GM23338 (cell line): ENCODE measurements around the gene NGF. TPM values are rescaled to one million over a fixed set of nuclear protein-coding genes. Genes with fewer than 3 reads are reported as not detected.

ENCODE experiments used
- ATAC-seq: fragments of 200-7000 bp; cut with Tn5 transposase; 3 replicates; pipeline ENCODE4 v1.9.1; 2020
- DNase-seq: peaks from one replicate; pipeline ENCODE4 v3.0.0-alpha.2; 2015; ENCODE audit warnings: low spot score
- H2AFZ ChIP-seq: fragments of 200-600 bp; sonication (generic); 2 replicates; pipeline ENCODE4 v1.8.0; 2016; ENCODE audit warnings: antibody characterized with exemption, mild to moderate bottlenecking, moderate library complexity
- H3F3A ChIP-seq: fragments of 200-600 bp; sonication (generic); replicated peaks from 2 replicates; pipeline ENCODE4 v1.8.0; 2017; ENCODE audit warnings: antibody characterized with exemption, mixed run types, low read depth
- H3K27ac ChIP-seq: fragments of 200-600 bp; sonication (generic); 2 replicates; pipeline ENCODE4 v1.6.1; 2016; ENCODE audit warnings: low read depth
- H3K27me3 ChIP-seq: fragments of 200-600 bp; sonication (generic); 2 replicates; pipeline ENCODE4 v1.8.0; 2016; ENCODE audit warnings: mild to moderate bottlenecking, mixed run types, moderate library complexity; ENCODE audit not compliant: insufficient read depth
- H3K36me3 ChIP-seq: fragments of 200-600 bp; sonication (generic); 2 replicates; pipeline ENCODE4 v1.8.0; 2016; ENCODE audit warnings: mild to moderate bottlenecking; ENCODE audit not compliant: insufficient read depth
- H3K4me1 ChIP-seq: fragments of 200-600 bp; sonication (generic); 2 replicates; pipeline ENCODE4 v1.8.0; 2016; ENCODE audit warnings: mild to moderate bottlenecking, moderate library complexity; ENCODE audit not compliant: insufficient read depth
- H3K4me2 ChIP-seq: fragments of 200-600 bp; sonication (generic); 2 replicates; pipeline ENCODE4 v1.7.1; 2017; ENCODE audit warnings: mixed run types
- H3K4me3 ChIP-seq: fragments of 200-600 bp; sonication (generic); 2 replicates; pipeline ENCODE4 v1.6.1; 2016; ENCODE audit warnings: mixed run types
- H3K79me2 ChIP-seq: fragments of 200-600 bp; sonication (generic); replicated peaks from 2 replicates; pipeline ENCODE4 v1.8.0; 2017; ENCODE audit warnings: mild to moderate bottlenecking; ENCODE audit not compliant: insufficient read depth
- H3K9me2 ChIP-seq: fragments of 200-600 bp; sonication (generic); 2 replicates; pipeline ENCODE4 v1.8.0; 2017; ENCODE audit not compliant: insufficient read depth
- H4K20me1 ChIP-seq: fragments of 200-600 bp; sonication (generic); replicated peaks from 2 replicates; pipeline ENCODE4 v1.8.0; 2017; ENCODE audit warnings: mild to moderate bottlenecking; ENCODE audit not compliant: insufficient read depth
- H3K27ac Mint-ChIP-seq: 2 replicates; pipeline ENCODE4 v1.8.0; 2020; ENCODE audit warnings: inconsistent platforms, mild to moderate bottlenecking, moderate library complexity, mixed read lengths
- H3K27me3 Mint-ChIP-seq: 3 replicates; pipeline ENCODE4 v1.8.0; 2022; ENCODE audit warnings: low read depth, mild to moderate bottlenecking, moderate library complexity, mixed read lengths, inconsistent platforms; ENCODE audit not compliant: insufficient read depth, poor library complexity
- H3K36me3 Mint-ChIP-seq: 3 replicates; pipeline ENCODE4 v1.8.0; 2021; ENCODE audit warnings: low read depth, mild to moderate bottlenecking, inconsistent platforms, moderate library complexity, mixed read lengths
- H3K4me1 Mint-ChIP-seq: 3 replicates; pipeline ENCODE4 v1.8.0; 2020; ENCODE audit warnings: mild to moderate bottlenecking, inconsistent platforms, mixed read lengths
- H3K4me3 Mint-ChIP-seq: 3 replicates; pipeline ENCODE4 v1.8.0; 2021; ENCODE audit warnings: moderate library complexity, mild to moderate bottlenecking, inconsistent platforms, mixed read lengths
- H3K9me3 Mint-ChIP-seq: 3 replicates; pipeline ENCODE4 v1.8.0; 2020; ENCODE audit warnings: moderate library complexity, mild to moderate bottlenecking, inconsistent platforms, mixed read lengths
- CREB1 ChIP-seq: fragments of 250-450 bp; sonication (Bioruptor Pico); IDR thresholded peaks from 2 replicates; pipeline ENCODE4 v1.5.0; 2020; ENCODE audit warnings: low read depth, mild to moderate bottlenecking, moderate library complexity
- CTCF ChIP-seq, 2 experiments: fragments of 200-600 bp in 1 of 2; sonication (generic) in 1 of 2; conservative IDR thresholded peaks; 2 replicates each; pipeline versions ENCODE4 v1.5.1 to v1.6.1; 2016 to 2017; ENCODE audit warnings: antibody characterized with exemption in 2 of 2, low read depth in 2 of 2, mild to moderate bottlenecking in 2 of 2, moderate library complexity in 1 of 2
- EZH2 ChIP-seq: fragments of 200-600 bp; sonication (generic); IDR thresholded peaks from one replicate; pipeline ENCODE4 v1.8.0; 2017; ENCODE audit warnings: antibody characterized with exemption, mild to moderate bottlenecking, low read depth; ENCODE audit not compliant: unreplicated experiment
- EZH2phosphoT487 ChIP-seq: fragments of 200-600 bp; sonication (generic); IDR thresholded peaks from one replicate; pipeline ENCODE4 v1.8.1; 2018; ENCODE audit warnings: antibody characterized with exemption; ENCODE audit not compliant: unreplicated experiment
- JUNB ChIP-seq: IDR thresholded peaks from one replicate; pipeline ENCODE4 v1.6.1; 2016; ENCODE audit warnings: antibody characterized with exemption; ENCODE audit not compliant: unreplicated experiment
- POLR2AphosphoS5 ChIP-seq: IDR thresholded peaks from 2 replicates; pipeline ENCODE4 v1.6.1; 2016; ENCODE audit warnings: antibody characterized with exemption, low read depth
- REST ChIP-seq: IDR thresholded peaks from one replicate; pipeline ENCODE4 v1.6.1; 2018; ENCODE audit warnings: antibody characterized with exemption; ENCODE audit not compliant: unreplicated experiment
- STAT1 ChIP-seq: IDR thresholded peaks from one replicate; pipeline ENCODE4 v1.6.1; 2016; ENCODE audit warnings: antibody characterized with exemption; ENCODE audit not compliant: unreplicated experiment
- ZNF331 ChIP-seq: fragments of 250-450 bp; sonication (Bioruptor Pico); IDR thresholded peaks from 2 replicates; pipeline ENCODE4 v1.5.0; 2020; ENCODE audit warnings: low read depth, mild to moderate bottlenecking, moderate library complexity
- ZNF462 ChIP-seq: fragments of 250-450 bp; sonication (Bioruptor Pico); IDR thresholded peaks from 2 replicates; pipeline ENCODE4 v1.5.0; 2020; ENCODE audit warnings: mild to moderate bottlenecking, moderate library complexity
- polyA plus RNA-seq: library from polyadenylated mRNA; unstranded; fragments of >200 nt; fragmentation: Nextera tagmentation; extraction: Ambion mirVana; gene quantifications from 2 replicates; pipeline ENCODE4 v1.2.1, GENCODE V29; 2016
- total RNA-seq: library from RNA; depleted of rRNA; stranded (reverse); fragments of >200 nt; shearing (Covaris generic); gene quantifications from 2 replicates; pipeline ENCODE4 v1.2.3, GENCODE V29; 2014

Gene NGF
- total and polyA plus RNA-seq, 2 experiments from 2014 or later: 0.28 to 0.92 TPM

DNA sequence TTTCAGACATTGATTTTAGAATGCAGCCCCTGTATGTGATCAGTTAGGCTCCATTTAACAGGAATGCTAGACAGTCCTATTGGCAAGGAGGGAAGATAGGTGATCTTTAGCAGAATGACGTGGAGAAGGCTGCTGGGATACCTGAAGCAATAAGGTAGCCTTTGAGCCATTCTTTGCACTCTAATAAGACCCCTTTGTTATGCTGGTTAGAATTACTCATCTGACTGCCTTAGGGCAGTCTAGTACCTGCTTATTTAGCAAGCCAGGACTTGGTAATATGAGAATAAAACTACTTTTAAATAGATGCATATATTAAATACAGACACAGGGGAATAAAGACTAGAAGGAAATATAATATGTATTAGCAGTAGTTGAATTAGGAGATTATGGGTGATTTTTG is 29.1 kb downstream of the NGF start (continued):
- TF ChIP-seq REST: no peak
- no peak for TF ChIP-seq POLR2AphosphoS5

DNA sequence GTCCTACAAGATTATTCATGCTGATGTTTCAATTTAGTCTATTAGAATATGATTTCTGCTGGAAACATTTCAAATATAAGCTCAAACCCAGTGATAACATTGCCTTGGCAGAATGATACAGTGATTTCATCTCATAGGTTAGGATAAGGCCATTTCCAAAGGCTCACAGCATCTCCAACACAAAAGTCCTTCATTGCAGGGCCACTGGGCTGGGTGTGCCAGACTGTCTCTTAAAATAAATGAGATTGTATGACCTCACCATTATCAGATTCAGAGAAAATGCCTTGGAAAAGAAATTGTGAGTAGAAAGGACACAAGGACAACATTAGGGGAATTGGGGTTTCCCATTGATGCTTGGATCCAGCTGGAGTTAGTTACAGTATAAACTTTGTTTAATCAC is 30.4 kb downstream of the NGF start:
- H3K27ac Mint-ChIP-seq: no peak overlapping the region
- Histone ChIP-seq H3K4me3 (no peak overlapping the region), H4K20me1 (no peaks in the 10 kb centered on the region), H3K9me2 (0 out of 2 replicates have a peak, but pooled peaks cover 4% of the 10 kb centered on the region), H3K27me3 (no peaks in the 10 kb centered on the region), H3K4me1 (no peaks in the 10 kb centered on the region), H2AFZ (no peak overlapping the region), H3K79me2 (no peaks in the 10 kb centered on the region), H3K36me3 (no peaks in the 10 kb centered on the region), H3F3A (no peaks in the 10 kb centered on the region), H3K27ac (no peak overlapping the region), H3K4me2 (no peak overlapping the region)
- no peaks in the 10 kb centered on the region; the same call in 2 of the 3 replicates for H3K9me3 Mint-ChIP-seq
- no peaks in the 10 kb centered on the region for H3K27me3 Mint-ChIP-seq
- peaks cover 5% of the 10 kb centered on the region; the same call in 1 of the 3 replicates for H3K4me1 Mint-ChIP-seq
- H3K4me3 Mint-ChIP-seq: no peak overlapping the region
- DNase-seq (no peak), ATAC-seq (no peak)
- H3K36me3 Mint-ChIP-seq: no peaks in the 10 kb centered on the region; the same call in 2 of the 3 replicates
- no peak for TF ChIP-seq ZNF462
- no peak for TF ChIP-seq EZH2
- no peak for TF ChIP-seq CREB1
- TF ChIP-seq STAT1: no peak
- TF ChIP-seq ZNF331 (CRISPR knock-in tag): no peak
- no peak for TF ChIP-seq CTCF (conservative IDR thresholded peaks at IDR 0.05; ENCODE audit: low read depth in 2 of 2)
- TF ChIP-seq POLR2AphosphoS5: no peak
- no peak for TF ChIP-seq JUNB
- TF ChIP-seq REST: no peak
- no peak for TF ChIP-seq EZH2phosphoT487
